Measurements from ENCODE around the gene APOB.

The APOB gene

GRCh38 chr2:21004181-21004572, 39.7 kb downstream of the APOB start:
- DNase-seq (ENCODE audit: low spot score) = no peak

GRCh38 chr2:21003572-21004180, 40.2 kb downstream of the APOB start:
- no peak for DNase-seq (ENCODE audit: low spot score)

GRCh38 chr2:21002814-21003192, 41.1 kb downstream of the APOB start:
- no peak for DNase-seq (ENCODE audit: low spot score)

DNA sequence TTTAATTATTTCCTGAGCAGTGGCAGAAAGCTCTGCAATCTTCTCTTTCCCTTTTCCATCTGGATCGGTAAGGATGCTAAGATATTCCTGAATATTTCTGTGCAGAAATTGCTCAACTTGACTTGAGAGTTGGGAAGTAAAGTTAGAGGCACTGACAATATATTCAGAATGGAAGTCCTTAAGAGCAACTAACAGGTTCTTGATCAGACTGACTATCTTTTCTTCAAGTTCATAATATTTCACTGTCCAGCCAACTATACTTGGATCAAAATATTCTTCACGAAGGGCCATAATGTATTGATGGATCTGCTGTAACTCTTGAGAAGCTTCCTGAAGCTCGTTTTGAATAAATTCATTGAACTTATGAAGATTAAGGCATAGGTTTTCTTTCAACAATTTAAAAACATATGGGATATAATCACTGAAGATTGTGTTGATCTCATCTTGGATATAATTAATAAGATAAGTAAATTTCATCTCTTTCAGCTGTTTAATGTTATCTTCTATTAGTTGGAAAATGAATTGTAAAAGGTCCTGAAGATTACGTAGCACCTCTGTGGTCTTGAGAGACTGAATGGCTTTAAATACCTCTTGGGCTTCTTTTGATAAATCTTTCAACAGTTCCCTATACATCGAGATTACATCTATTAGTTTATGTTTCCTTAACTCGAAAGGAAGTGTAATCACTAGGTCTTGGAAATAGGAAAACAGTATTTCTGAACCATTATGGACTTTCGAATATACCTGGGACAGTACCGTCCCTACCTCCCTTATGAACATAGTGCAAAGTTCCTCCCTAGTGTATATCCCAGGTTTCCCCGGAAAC, 41.7 kb downstream of the APOB start:
- no peak for DNase-seq (ENCODE audit: low spot score)

DNA sequence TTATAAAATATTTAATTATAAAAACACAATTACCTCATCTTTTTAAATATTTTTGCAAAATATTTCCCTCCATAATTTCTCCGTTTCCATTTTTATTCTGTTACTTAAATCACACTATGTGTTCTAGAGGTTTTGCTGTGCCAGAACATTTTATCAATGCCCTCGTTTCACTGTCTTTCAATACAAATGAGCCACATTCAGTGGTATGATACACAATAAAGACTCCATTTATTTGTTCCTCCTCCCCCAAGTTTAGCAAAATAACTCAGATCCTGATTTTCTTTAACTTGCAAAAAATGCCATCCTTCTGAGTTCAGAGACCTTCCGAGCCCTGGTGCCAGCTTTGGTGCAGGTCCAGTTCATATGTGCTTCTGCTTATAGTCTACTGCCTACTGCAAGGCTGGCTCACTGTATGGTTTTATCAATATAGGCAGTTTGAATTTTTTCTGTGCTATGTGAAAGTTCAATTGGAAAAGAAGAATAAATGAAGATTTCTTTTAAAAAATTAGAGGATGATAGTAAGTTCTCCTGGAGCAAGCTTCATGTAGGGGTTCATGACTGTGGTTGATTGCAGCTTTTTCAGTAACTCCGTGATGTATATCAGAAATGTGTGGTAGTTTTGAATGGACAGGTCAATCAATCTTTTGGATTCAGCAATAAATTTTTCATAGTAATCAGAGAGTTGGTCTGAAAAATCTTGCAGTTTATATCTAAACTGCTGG, 42.5 kb downstream of the APOB start:
- DNase-seq (ENCODE audit: low spot score) = no peak

GRCh38 chr2:20999906-21000645, 43.8 kb downstream of the APOB start:
- DNase-seq (ENCODE audit: low spot score) = no peak

DNA sequence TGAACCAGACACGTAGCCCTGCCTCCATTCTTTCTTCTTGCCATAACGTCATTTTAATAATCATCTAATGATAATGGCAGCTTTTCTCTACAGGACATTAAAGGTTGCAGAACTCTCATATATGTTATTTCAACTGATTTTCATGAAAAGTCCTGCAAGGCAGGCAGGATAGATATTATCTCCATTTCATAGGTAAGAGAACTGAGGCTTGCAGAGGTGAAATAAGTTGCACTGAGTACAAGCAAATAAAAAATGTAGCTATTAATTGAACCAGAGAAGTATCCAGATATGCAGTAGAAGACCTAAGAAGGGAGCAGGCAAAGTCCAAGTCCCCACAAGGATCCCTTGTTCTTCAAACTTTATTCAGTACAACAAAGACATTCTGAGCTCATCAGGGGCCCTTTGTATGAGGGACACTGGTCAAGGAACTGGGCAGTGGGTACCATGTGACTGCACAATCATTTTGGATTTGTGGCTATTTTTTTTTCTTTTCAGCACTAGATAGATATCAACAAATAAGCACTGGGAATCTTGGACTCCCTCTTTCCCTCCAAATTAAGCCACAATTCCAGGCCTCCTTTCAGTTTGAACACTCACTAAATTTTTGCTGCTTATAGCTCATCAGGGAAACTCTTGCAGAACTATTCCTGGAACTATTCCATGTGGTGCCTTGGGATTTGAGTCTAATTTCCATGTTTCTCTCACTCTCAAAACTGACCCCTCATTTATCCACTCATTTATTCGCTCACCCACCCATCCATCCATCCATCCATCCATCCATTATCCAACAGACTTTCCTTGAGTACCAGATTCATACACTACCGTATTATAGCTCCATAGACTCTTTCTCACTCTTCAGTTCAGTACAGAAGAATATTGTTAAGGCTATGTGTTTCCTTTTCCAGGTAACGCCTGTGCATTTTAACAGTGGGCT, 44.6 kb downstream of the APOB start:
- DNase-seq (ENCODE audit: low spot score) = no peak

DNA sequence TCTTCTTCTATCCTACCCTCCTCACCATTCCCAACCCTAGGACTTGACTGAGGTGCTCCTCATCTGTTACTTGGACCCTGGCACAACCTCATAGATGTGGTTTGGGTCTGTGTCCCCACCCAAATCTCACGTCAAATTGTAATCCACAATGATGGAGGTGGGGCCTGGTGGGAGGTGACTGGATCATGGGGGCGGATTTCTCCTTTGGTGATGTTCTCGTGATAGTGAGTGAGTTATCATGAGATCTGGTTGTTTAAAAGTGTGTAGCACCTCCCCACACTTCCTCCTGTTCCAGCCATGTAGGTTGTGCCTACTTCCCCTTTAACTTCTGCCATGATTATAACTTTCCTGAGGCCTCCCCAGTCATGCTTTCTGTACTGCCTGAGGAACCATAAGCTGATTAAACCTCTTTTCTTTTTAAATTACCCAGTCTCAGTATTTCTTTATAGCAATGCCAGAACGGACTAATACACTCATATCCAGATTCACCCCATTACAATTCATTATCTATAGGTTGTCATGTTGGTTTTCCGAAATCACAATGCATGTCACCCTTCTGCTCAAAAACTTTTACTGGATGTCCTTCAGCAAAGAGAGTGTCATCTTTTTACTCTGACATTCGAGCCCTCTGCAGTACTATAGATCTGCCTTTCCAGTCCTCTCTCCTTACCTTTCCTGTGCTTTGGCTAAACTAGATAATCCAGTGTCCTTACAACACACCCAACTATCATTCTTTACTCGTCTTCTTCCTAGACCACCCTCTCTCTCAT, 45.7 kb downstream of the APOB start:
- no peak for DNase-seq (ENCODE audit: low spot score)

DNA sequence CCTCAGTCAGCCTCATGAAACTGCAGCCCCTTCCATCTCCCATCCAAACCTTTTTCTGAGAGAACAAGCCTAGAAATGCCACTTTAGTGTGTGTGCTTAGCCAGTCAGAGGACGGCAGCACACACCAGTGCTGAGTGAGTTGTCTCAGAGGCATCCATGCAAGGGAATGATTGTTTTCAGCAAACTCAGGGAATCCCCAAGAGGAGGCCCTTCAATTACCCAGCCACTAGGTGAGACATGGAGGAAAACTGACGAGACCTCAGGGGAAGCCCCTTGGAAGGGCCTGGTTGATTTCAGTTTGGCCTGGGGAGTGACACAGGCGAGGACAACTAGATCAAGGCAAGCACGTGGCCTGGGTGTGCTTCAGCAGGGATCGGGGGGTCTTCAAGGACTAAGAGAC, 49.7 kb downstream of the APOB start:
- DNase-seq (ENCODE audit: low spot score) = no peak

- no peak for DNase-seq (ENCODE audit: low spot score)
These were observed 51.6 kb downstream of the APOB start for GRCh38 chr2:20992201-20992711.

DNA sequence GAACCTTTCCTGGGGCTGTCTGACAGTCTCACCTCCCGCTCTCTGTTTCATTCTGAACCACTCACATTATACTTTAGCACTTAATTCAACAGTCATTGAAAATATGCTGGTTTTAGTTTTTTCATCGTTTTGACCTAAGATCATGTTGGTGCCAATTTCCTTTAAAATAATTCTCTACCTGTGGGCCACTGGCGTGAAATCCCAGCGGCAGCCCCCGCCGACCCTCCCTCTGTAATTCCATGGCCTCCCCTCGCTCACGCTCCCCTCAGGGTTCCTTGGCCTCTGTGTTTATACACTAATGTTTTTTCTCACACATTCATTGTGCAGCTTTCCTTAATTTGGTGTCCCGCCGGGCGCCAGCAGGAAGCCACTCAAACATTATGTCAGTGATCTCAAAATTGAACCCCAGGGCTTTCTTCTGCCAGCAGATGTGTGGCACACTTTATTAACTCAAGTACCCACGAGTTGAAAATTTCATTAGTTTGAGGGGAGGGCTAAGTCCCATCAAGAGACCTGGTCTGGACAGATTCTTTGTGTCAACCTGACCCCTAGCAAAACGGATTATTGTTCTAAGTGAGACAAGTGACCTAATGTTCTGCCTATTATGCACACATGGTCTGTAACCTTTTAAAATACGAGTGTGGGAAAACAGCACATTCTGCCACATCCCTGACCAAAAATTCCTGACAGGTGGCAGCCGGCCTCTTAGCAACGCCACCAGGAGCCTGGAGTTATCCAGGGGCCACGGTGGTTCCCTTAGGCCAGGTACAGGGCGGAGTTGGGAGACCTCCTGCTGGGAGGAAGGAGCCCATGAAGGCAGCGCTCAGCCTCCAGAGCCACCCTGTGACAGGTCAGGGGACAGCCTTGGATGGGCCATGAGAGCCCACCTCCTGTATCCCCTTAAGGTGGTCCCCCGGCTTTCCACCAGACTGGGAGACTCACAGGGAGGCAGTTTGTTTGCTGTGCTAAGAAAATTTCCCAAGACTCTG, 53.1 kb downstream of the APOB start:
- no peak for DNase-seq (ENCODE audit: low spot score)

DNA sequence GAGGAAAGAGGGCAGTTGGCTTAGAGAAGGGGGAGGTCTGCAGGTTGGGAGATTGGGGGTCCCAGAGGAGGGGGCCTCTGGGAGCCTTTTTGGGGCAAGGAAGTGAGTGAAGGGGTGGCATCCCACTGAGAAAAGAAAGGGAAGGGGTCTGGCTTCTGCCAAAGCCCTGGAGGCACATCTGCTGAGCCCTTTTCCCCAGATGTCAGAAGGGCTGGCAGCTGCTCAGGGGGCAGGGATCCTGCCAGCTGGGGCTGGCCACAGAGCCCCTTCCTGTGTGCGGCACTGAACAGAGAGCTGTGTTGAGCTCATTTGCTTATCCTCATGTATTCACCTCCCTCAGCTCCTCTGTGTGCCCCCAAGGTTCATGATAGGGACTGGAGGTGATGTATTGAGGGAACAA, 54.5 kb downstream of the APOB start:
- DNase-seq (ENCODE audit: low spot score) = no peak

DNA sequence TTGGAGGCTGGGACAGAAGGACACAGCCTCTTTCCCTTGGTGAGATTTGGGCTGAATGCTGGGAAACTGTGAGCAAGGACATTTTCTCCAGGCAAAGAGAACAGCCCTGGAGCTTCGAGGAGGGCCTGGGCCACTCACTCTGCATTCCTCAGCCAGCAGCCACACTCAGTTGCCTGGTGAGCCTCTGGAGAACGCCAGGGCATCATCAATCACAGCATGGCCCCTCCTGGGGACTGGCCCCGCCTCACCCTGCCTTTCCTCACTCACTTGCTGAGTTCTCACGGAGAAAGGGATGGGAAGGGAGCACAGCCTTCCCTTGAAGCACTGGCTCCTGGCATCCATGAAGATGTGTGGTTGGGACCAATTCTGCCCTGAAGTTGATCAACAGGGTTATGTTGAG, 55.0 kb downstream of the APOB start:
- DNase-seq (ENCODE audit: low spot score) = no peak

- no peak for DNase-seq (ENCODE audit: low spot score)
These were observed 57.6 kb downstream of the APOB start for GRCh38 chr2:20986024-20986939.

- DNase-seq (ENCODE audit: low spot score) = no peak
These were observed 58.8 kb downstream of the APOB start for GRCh38 chr2:20985062-20985461.

DNA sequence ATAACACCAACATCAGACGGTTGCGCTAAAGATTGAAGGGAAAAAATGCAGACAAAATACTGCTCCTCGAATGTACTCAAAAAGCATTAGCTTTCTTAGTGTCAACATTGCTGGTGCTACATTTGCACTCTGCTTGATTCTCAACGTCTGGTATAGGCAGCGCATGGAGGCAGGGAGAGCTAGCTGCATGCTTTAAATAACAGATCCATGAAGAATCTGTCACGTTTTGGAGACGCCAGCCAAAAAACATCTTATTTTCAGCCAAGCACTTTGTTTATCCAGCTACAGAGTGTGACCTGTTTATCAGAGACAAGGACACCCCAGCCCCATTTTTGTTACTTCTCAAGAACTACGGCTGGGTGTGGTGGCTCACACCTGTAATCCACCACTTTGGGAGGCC, 59.5 kb downstream of the APOB start:
- DNase-seq (ENCODE audit: low spot score) = no peak

- DNase-seq (ENCODE audit: low spot score) = no peak
These were observed 60.0 kb downstream of the APOB start for GRCh38 chr2:20983844-20984243.

DNA sequence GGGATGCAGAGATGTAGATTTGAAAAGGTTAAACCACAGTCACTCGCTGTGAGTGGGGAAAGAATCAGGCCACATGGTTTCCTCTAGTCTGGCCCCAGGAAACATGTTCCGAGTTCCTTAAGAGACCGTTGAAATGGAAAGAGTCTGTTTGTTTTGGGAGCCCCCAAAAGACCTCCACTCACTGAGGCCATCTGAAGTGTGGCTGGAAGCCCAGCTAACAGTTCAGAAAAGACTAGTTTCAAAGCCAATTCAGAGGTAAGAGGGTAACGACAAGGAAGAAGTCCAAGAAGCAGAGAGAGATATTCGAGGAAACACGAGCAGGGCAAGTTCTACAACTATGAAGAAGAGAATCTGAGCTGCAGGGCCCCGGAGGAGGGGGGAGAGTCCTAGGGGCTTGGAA, 61.0 kb downstream of the APOB start:
- DNase-seq (ENCODE audit: low spot score) = no peak
